MCF 10A (cell line): ENCODE results near the gene AMDHD2. TPM values are rescaled to one million over a fixed set of nuclear protein-coding genes. Genes with fewer than 3 reads are reported as not detected.

ENCODE experiments used
- BruUV-seq: library from RNA; stranded (reverse); fragments of 400-500 nt; replicated peaks from 2 replicates; lab custom pipeline; 2021; lab: Mats Ljungman, UMichigan
- CTCF ChIA-PET: fragments of 300-600 bp; sonication (Branson Sonifier 250); formaldehyde crosslinking; extraction: SDS; loops from one replicate; lab custom pipeline; 2021; ENCODE audit warnings: antibody characterized with exemption, inconsistent platforms; lab: Yijun Ruan, JAX
- POLR2A ChIA-PET: fragments of 300-600, 350-650 bp; sonication (Branson Sonifier 250); formaldehyde crosslinking; extraction: SDS; loops from one replicate; lab custom pipeline; 2020; ENCODE audit warnings: antibody characterized with exemption, inconsistent platforms; lab: Yijun Ruan, JAX
- DNase-seq: peaks from one replicate; pipeline ENCODE4 v3.0.0-alpha.2; 2018; ENCODE audit not compliant: unreplicated experiment
- H3K27ac Mint-ChIP-seq: one replicate; pipeline ENCODE4 v1.8.0; 2022; ENCODE audit warnings: mild to moderate bottlenecking, low read depth, mixed read lengths; ENCODE audit not compliant: unreplicated experiment
- H3K27me3 Mint-ChIP-seq: one replicate; pipeline ENCODE4 v1.8.0; 2022; ENCODE audit warnings: mixed read lengths; ENCODE audit not compliant: insufficient read depth, unreplicated experiment
- H3K36me3 Mint-ChIP-seq: one replicate; pipeline ENCODE4 v1.8.0; 2022; ENCODE audit warnings: mild to moderate bottlenecking, moderate library complexity, mixed read lengths; ENCODE audit not compliant: insufficient read depth, unreplicated experiment
- H3K4me1 Mint-ChIP-seq: one replicate; pipeline ENCODE4 v1.8.0; 2022; ENCODE audit warnings: mixed read lengths; ENCODE audit not compliant: insufficient read depth, unreplicated experiment
- H3K4me3 Mint-ChIP-seq: one replicate; pipeline ENCODE4 v1.8.0; 2022; ENCODE audit warnings: mild to moderate bottlenecking, moderate library complexity, mixed read lengths; ENCODE audit not compliant: unreplicated experiment
- H3K9me3 Mint-ChIP-seq: one replicate; pipeline ENCODE4 v1.8.0; 2022; ENCODE audit warnings: mixed read lengths; ENCODE audit not compliant: unreplicated experiment
- intact Hi-C: fragments of 100-400 bp; cut with micrococcal nuclease; formaldehyde crosslinking; loops from 2 replicates; pipeline ENCODE4 v1.14.1; 2022
- total RNA-seq: library from RNA; stranded (reverse); gene quantifications from 2 replicates; pipeline ENCODE4 v1.2.3, GENCODE V29; 2022
- TF ChIP-seq, protein P1 (sequence below): fragments of 200-600 bp; IDR thresholded peaks from one replicate; pipeline ENCODE4 v1.8.0; 2022; ENCODE audit warnings: antibody characterized with exemption, mild to moderate bottlenecking; ENCODE audit not compliant: unreplicated experiment

The AMDHD2 gene
- total RNA-seq, 1 experiment from 2014 or later: 15.8 TPM

- H3K9me3 Mint-ChIP-seq: no peaks in the 10 kb centered on the region
- H3K4me1 Mint-ChIP-seq: peaks cover 5% of the 10 kb centered on the region
- DNase-seq: no peak
- CTCF ChIA-PET: no interaction called here
- BruUV-seq: no TSS peak
- H3K27ac Mint-ChIP-seq: no peak overlapping the region
- TF ChIP-seq, protein P1, sequence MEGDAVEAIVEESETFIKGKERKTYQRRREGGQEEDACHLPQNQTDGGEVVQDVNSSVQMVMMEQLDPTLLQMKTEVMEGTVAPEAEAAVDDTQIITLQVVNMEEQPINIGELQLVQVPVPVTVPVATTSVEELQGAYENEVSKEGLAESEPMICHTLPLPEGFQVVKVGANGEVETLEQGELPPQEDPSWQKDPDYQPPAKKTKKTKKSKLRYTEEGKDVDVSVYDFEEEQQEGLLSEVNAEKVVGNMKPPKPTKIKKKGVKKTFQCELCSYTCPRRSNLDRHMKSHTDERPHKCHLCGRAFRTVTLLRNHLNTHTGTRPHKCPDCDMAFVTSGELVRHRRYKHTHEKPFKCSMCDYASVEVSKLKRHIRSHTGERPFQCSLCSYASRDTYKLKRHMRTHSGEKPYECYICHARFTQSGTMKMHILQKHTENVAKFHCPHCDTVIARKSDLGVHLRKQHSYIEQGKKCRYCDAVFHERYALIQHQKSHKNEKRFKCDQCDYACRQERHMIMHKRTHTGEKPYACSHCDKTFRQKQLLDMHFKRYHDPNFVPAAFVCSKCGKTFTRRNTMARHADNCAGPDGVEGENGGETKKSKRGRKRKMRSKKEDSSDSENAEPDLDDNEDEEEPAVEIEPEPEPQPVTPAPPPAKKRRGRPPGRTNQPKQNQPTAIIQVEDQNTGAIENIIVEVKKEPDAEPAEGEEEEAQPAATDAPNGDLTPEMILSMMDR: no peak
- peaks cover 13% of the 10 kb centered on the region for H3K36me3 Mint-ChIP-seq
- H3K4me3 Mint-ChIP-seq: no peak overlapping the region
- POLR2A ChIA-PET: no interaction called here
- H3K27me3 Mint-ChIP-seq: no peaks in the 10 kb centered on the region
- intact Hi-C loops: no loop called here
Observed at GRCh38 chr16:2497695-2498484, 22.3 kb upstream of the AMDHD2 start.

- Mint-ChIP-seq H3K36me3 (peaks cover 13% of the 10 kb centered on the region), H3K27ac (no peak overlapping the region), H3K27me3 (no peaks in the 10 kb centered on the region), H3K4me3 (no peak overlapping the region), H3K4me1 (peaks cover 5% of the 10 kb centered on the region), H3K9me3 (no peaks in the 10 kb centered on the region)
- BruUV-seq: no TSS peak
- no peak for DNase-seq
- TF ChIP-seq, protein P1: no peak
- ChIA-PET POLR2A (no interaction called here), CTCF (interaction anchor here (0.6 to 1.8 kb wide), 2 partner anchors 69 to 75 kb away, joined by 3 to 4 read pairs; no protein-coding TSS in a partner anchor)
- intact Hi-C loops: no loop called here
Observed at GRCh38 chr16:2498531-2499253, 21.5 kb upstream of the AMDHD2 start.

DNA sequence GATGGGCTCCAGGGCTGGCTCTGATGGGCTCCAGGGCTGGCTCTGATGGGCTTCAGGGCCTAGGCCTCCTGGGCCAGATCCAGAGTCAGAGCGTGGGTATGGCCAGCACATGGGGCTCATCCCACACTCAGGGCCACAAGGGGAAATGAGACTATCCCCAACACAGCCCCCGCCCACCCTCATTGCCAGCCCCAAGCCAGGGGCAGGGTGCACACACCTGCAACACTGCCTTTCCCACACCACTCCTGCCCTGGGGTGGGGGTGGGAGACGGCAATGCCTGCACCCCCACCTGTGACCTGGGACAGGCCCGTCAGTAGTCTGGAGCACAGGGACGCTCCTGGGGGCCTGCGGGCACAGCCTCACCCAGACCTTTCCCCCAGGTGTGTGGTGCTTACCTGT is 20.7 kb upstream of the AMDHD2 start:
- POLR2A ChIA-PET: interaction anchor here (0.9 kb wide), 1 partner anchor 10 kb away, joined by 3 read pairs; no protein-coding TSS in a partner anchor
- intact Hi-C loops: no loop called here
- Mint-ChIP-seq H3K36me3 (peaks cover 13% of the 10 kb centered on the region), H3K27ac (no peak overlapping the region), H3K4me3 (no peak overlapping the region), H3K27me3 (no peaks in the 10 kb centered on the region), H3K4me1 (peaks cover 5% of the 10 kb centered on the region), H3K9me3 (no peaks in the 10 kb centered on the region)
- BruUV-seq: no TSS peak
- CTCF ChIA-PET: interaction anchor here (0.7 to 2.5 kb wide), 3 partner anchors 18 to 230 kb away, joined by 3 to 11 read pairs (median 4); no protein-coding TSS in a partner anchor
- DNase-seq: no peak
- TF ChIP-seq, protein P1: no peak
